Dedifferentiated amniotic fluid mesenchymal stem cell (primary cell): ENCODE data around the gene DRAXIN.

Experiments
- DNase-seq: peaks from one replicate; pipeline ENCODE4 v3.0.0-alpha.2; 2016; ENCODE audit errors: extremely low spot score

The DRAXIN gene

DNA sequence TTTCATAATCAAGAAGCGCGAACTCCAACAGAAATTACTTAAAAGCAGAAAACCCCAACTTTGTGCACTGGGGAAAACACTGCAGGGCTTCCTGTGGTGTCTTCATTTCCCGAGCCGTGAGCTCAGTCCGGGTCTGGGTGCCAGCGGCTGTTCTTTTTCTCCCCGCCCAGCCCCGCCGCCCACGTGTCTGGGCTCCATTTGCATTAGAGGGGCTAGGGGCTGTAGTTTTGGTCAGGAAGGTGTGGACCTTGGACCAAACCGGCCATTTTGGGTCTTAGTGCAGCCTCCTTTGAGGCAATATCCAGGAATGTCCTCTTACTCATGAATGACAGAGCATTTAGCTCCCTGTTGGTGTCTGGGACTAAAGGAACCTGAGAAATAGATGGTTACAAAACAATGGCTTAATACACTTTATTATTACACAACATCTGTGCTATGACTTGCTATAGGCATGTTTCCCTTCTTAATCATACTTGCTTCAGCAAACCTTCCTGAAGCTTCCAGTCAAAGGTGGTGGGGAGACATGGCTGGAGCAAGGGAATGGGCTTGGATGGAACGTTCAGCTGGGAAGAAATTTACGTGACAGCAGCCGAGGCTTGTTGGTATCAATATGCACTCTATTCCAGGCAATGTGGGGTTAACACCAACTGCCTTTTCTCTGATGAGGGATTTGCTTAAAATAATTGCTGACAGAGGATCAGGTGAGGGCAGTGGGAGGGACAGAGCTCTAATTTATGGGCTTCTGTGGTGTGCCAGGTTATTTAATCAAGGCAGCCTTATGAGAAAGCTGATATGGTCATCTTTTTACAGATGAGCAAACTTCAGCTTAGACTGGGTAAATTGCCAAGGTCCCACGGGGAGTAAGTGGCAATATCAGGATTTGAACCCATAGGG, 45.5 kb downstream of the DRAXIN start:
- DNase-seq, result peak; percentile 16

DNA sequence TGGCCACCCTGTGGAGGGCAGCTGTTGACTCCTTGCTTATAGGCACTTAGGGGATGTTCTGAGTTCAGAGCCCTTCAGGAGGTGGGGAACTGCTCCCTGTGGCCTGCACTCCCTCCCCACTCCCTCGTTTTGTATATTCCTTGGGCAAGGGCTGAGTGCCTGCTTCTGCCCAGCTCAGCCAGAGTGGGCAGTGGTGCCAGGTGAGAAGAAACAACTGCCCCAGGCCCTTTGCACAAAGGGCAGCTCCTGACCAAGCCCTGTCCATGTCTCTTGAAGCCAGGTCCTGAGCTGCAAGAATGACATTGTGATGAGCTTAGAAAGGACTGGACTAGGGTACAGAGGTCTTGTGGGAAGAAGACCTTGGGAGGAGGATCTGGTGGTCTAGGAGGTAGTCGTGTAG, 46.6 kb downstream of the DRAXIN start:
- no peak for DNase-seq

DNA sequence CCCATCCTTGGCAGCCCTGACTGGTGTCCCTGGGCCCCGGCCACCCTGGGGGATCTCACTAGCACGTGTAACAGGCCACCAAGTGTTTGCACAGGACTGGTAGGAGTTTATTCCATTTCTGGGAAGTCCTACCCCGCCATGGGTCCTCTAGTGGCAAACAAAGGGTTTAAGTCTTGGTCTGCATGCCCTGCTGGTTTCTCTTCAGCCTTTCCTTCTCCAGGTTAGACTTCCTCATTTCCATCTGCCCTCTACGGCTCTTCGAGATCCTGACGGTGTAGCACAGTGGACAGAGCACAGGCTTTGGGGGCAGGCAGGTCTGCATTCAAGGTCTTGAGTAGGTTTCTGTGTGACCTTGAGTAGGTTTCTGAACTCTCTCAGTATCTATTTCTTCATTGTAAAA, 47.3 kb downstream of the DRAXIN start:
- DNase-seq, result no peak

- no peak for DNase-seq
Measured at GRCh38 chr1:11740258-11741192, 49.0 kb downstream of the DRAXIN start.

DNA sequence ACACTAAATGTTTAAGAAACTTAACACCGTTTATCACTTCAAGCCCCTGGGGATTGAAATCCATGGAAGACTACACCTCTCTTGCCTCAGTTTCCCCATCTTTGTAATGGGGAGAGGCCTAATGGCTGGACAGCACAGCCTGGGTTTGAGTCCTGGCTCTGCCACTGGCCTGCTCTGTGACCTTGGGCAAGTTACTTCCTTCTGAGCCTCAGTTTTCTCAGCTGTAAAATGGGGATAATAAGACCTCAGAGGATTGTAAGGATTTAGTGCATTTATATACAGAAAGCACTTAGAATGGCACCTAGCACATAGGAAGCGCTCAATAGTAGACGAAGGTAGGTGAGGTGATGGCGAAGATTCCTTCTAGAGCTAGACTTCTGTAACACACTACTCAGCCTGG, 50.0 kb downstream of the DRAXIN start:
- no peak for DNase-seq

- DNase-seq, result no peak
Measured at GRCh38 chr1:11741919-11742558, 50.5 kb downstream of the DRAXIN start.

DNA sequence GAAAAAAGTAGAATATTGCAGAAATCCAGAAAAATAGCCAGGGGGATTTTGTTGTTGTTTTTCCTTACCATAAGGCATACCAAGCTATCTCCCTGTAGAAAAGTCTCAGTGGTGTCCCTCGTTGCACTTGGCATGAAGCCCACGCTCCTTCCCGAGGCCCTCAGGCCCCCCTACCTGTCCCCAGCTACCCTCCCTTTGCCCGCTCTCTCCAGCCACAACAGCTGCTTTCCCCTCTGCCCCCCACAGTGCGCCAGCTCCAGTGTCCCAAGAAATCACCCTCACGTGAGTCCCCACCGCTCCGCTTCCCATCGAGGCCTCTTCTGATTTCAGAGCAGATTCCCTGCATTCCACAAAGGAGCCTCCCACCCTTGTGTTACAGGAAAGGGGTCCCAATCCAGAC, 52.8 kb downstream of the DRAXIN start:
- no peak for DNase-seq

GRCh38 chr1:11746092-11746491, 54.6 kb downstream of the DRAXIN start:
- DNase-seq, result no peak

DNA sequence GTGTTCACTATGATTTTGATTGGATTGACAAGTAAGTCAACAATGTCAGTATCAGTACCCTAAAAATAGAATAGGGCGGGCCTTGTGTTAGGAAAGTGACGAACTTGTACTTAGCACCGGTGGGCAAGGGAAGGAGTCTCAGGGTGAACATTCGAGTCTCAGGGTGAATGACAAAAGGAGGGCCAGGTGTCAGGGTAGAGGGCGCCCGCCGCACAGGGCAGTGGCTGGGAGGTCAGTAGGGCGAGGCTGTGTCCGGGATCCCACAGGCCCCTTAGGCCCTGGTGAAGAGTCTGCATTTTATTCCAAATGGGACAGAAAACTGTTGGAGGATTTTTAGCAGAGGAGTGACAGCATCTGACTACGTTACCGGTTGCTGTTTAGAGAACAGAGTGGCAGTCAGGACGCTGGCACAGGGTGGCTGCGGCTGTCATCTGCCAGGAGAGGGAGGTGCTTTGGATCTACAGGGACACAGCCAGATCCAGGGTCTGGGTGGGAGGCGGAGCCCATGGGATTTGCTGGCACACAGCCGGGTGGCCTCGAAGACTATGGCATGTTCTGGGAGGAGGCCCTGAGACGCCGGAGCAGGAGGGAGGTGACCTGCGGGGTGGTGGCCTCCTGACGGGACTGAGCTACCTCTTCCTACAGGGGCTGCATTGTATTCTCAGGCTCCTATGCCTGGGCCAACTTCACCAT, 55.4 kb downstream of the DRAXIN start:
- no peak for DNase-seq

DNA sequence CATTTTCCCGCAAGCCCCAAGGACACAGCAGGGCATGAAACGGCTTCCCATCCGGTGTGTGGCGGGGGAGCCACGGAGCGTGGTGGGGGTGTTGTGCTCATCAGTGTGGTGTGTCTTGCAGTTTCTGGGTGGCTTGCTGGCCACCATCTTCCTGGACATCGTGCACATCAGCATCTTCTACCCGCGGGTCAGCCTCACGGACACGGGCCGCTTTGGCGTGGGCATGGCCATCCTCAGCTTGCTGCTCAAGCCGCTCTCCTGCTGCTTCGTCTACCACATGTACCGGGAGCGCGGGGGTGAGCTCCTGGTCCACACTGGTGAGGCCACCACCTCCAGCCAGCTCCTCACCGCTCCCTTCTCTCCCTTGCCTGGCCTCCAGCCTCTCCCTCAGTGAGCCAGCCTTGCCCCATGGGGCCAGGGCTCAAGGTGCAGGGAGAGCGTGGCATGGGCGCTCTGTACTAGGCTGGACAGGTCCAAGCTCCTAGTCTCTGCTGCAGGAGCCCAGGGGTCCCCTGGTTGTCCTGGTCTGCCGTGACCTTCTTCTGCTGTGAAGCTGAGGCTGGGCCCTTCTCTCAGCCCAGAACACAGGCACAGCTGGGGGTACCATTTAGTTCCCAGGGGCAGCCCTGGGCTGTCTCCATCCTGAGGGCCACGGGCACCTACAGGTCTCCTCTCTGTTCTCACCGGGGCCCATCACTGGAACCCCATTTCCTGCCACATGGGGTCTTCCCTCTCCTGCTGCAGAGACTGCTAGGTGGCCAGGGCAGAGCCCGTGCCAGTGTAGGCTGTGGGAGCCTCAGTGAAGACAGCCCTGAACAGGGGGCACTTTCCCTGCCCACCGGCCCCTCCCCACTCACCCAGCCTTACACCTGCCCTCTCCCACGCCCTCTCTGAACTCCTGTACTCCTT, 57.0 kb downstream of the DRAXIN start:
- no peak for DNase-seq

DNA sequence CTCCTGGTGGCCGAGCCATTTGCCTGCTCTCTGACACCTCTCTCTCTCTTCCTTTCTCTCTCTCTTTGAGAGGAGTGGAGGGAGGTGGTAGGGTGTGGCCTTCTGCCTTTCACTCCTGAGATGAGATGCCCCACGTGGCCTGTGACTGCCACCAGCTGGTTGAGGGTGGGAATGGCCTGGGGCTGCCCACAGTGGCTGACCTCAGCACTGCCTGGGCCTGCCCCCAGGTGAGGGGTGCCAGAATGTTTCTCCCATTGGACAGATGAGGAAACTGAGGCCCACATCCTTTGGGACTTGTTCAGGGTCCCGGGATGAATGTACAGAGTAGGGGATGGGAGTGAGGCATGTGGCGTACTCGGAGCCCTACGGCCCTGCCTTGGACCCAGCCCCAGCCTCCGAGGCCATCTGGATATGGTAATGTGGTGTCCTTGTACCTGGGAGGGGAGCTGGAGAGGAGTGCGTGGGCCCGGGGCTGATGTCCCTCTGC, 57.7 kb downstream of the DRAXIN start:
- DNase-seq, result no peak

GRCh38 chr1:11749996-11750395, 58.5 kb downstream of the DRAXIN start:
- no peak for DNase-seq

DNA sequence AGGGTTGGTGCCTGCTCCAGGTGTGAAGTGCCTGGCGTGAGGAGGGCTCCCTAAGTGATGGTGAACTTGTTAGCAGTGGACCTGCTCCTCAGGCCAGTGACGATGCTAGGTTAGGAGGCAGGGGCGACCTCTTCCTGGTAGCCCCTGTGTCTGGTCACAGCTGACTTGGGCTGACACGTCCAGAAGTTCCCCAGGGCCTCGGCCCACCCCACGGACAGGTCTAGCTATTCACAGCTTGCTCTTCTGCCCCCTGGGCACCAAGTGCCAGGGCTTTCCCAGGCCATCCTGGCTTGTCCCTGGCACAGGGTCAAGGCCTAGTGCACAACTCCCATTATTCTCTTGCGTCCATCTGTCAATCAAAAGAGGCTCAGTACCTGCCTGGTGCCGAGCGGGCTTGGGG, 59.6 kb downstream of the DRAXIN start:
- no peak for DNase-seq

DNA sequence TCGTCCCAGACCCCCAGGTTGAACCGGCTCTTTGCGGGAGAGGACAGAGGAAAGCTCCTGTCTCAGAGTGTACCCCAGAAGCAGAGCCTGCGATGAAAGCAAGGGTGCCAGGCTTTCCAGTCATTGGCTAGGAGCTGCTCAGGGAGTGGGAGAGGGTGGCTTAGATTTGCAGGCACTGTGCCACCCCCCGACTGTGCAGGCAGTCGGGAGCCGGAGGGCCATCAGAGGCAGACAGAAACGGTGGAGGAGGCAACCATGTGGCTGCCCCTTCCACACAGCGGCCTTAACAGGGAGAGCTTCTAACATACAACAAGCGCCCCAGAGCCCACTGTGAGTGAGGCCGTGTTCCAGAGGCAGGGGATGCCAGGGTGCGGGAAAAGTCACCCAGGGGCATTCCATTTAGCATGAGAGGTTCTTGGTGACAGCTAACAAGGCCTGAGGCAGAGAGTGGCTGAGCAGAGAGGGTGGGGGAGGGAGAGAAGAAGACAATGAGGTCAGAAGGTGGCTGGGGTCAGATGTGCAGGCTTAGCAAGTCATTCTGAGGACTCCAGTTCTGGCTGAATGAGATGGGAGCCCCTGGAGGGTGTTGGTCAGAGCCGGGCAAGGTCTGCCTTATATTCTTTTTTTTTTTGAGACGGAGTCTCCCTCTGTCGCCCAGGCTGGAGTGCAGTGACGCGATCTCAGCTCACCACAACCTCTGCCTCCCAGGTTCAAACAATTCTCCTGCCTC, 61.0 kb downstream of the DRAXIN start:
- DNase-seq, result no peak

DNA sequence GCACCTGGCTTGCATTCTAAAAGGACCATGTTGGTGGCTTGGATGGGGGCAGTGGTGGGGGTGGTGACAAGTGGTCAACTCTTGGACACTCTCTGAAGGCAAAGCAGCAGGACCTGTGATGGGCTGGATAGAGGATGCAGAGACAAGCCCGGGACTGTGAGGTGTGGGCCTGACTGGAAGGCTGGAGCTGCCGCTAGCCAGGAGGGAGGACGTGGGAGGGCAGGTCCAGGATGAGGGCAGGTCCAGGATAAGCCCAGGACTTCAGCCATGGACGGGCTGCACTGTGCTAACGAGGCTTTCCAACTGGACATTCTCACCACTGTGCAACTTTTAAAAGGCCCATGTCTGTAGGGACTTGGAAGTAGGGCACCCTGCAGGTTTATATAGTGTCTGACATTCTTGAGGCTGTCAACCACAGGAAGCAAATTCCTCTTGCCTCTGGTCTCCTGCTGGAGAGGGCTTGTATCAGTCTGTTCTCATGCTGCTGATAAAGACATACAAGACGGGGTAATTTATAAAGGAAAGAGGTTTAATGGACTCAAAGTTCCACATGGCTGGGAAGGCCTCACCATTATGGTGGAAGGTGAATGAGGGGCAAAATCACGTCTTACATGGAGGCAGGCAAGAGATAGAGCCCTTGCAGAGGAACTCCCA, 62.2 kb downstream of the DRAXIN start:
- no peak for DNase-seq

DNA sequence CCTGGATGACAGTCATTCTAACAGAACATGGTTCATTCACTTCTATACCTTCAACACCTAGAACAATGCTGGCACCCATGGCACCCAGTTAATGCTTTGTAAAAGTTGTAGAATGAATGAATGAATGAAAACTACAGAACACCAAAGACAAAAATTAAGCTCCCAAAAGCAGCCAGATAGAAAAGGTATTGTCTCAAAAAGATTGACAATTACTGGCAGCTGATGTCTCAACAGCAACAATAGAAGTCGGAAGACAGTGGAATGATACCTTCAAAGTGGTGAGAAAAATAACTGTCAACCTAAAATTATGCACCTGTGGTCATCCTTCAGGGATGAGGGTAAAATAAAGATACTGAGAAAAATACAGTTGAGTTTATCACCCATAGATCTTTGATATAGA, 65.5 kb downstream of the DRAXIN start:
- no peak for DNase-seq

GRCh38 chr1:11759791-11760190, 68.3 kb downstream of the DRAXIN start:
- DNase-seq, result no peak

DNA sequence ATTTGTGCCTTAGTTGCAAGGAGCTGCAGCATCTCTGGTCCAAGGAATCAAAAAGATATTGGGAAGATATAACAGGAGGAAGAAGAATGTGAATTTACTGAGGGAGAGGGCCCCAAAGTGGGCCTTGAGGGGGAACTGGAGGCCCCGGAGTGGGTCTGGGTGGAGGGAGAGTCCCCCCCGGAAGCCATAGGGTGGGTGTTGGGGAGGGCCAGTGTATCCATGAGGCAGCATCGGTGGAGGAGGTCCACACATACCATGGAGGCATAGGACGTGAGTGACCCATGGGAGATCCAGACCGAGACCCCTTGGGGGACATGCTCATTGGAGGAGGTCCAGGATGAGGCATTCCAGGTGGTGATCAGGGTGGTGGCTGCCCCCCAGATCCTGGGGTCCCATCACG, 69.8 kb downstream of the DRAXIN start:
- DNase-seq, result no peak

DNA sequence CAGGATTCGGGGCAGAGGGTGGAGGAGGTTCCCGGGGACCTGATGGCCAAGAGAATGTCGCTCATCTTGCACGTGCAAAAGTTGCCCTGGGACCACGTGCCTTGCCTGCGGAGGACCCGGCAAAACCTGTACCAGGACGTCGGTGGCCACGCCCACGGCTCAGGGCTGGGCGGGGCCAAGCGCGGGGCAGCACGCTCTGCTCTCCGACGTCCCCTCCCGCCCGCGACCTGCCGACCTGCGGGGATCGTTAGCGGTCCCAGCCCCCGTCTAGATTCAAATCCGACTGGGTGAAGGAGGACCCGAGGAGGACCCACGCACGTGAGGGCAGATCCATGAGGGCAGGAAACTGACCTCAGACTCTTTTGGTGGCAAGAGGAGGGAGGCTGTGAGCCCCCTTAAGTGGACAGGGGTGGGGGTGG, 70.5 kb downstream of the DRAXIN start, which contains the start of gene C1orf167:
TSS of gene C1orf167 (plus strand) at position 206 of the 419 bp plus-strand sequence. CDS start 2,208 bp downstream, outside the sequence.
- DNase-seq, result no peak
